GM15510 (cell line): ENCODE data around the gene CACNA1D.

Source experiments
- POLR2A ChIP-seq: IDR thresholded peaks from 3 replicates; pipeline ENCODE4 v1.6.1; 2011; ENCODE audit warnings: borderline replicate concordance; ENCODE audit not compliant: insufficient read length; ENCODE audit errors: extremely low read depth

Gene CACNA1D

DNA sequence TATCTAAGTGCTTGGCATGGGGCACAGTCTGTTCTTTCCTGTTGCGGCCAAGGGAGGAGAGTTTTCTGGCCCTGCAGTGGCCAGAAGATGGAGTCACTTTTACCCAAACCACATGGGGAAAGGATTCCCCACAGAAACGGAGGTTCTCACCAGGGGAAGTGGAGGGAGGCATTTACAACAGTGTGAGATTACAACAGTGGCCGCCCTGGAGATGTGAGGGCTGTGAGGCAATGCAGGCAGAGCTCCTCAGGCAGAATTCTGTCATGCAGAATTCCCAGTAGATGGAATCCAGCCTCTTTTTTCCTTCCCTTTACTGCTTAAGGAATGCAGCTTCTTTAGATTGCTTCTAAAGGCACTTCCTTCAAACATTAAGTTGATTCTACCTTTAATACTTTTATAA lies 83.1 kb downstream of the CACNA1D start:
- no peak for TF ChIP-seq POLR2A

DNA sequence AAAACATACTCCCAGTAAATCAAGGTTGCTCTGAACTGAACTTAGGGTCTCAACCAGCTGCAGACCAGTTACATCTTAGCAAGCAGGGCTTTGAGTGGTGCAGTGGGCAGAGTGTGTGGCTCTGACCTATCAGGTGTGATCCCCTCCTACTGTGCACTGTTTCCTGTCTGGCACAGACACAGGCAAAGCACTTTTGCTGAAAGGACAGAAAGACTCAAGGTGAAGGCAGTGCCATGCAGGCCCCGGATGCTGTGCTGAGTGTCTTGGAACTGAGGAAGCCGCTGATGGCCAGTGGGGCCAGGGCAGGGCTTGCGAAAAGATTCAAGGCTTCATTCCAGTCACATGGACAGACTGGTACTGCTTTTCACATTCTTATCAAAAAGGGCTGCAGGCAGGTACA lies 85.2 kb downstream of the CACNA1D start:
- no peak for TF ChIP-seq POLR2A

DNA sequence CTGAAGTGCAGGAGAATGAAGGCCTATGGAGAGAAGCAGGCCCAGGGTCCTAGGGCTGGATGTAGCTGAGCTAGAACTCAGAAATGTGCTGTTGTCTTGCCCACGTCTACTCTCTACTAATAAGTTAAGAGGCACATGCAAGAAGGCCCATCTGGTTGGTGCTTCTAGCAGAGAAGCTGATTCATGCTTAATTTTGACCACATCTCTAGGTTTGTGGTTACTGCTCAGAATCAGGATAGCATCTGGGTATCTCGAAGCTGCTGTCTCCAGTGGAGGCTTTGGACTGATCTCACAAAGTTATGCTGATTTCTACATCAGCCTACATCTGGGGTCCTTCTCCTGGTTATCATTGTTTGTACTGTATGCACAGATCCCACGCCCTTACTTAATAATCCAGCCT lies 87.3 kb downstream of the CACNA1D start:
- no peak for TF ChIP-seq POLR2A

DNA sequence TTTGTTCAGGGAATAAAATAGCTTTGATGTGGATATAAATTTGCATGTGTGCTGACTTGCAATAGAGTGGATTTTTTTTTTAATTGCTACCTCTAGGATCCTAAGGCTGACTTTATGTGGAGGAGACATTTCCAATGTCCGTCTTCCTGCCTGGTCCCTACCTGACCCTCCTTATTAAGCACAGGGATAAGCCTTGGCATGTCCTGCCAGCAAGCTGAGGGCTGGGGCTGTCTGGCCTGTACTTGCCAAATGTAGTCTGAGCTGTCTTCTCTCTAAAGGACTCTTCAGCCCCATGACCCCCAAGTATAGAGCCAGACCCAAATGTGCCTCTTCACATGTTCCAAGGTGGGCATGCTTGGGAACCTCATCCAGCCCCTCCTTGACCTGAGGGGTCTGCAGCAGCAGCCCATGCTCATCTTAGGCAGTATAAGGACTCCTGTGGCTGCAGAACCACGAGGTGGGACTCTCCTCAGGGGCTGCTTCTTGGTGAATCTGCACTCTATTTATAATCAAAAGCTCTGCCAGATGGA lies 88.8 kb downstream of the CACNA1D start:
- TF ChIP-seq POLR2A: no peak

DNA sequence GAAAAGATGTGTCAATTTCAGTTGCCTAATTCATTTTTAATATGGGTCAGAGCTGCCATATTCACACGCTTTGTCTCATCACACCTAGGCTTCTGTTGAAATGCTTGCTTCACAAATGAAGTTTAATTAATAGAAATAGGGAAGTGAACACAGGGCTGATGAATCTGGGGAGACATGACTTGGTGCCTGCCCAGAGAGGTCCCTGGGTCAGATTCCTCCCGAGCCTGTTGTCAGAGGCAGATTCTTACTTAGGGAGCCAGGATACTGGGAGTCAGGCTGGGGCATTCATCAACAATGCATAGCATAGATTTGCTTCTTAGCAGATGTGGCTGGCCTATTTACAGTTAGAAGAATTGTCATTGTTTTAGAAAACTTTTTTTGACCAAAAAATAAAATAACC lies 90.6 kb downstream of the CACNA1D start:
- TF ChIP-seq POLR2A: no peak

DNA sequence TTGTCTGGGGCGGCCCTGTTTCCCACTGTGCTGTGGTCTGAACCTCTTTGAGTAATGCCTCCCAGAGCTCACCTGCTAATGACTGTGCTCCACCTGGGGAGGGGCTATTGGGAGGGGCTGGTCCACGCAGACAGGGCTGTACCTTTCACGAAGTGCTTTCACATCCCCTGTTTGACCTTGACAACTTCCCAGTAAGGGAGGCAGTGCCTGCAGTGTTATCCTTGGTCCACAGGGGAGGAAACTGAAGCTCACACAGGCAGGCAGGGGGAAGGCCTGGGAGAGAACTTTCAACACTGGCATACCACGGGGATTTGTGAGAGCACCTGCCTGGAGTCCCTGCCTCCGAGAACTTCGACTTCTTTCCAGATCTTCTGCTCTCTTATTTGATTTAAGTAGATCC lies 91.2 kb downstream of the CACNA1D start:
- no peak for TF ChIP-seq POLR2A

DNA sequence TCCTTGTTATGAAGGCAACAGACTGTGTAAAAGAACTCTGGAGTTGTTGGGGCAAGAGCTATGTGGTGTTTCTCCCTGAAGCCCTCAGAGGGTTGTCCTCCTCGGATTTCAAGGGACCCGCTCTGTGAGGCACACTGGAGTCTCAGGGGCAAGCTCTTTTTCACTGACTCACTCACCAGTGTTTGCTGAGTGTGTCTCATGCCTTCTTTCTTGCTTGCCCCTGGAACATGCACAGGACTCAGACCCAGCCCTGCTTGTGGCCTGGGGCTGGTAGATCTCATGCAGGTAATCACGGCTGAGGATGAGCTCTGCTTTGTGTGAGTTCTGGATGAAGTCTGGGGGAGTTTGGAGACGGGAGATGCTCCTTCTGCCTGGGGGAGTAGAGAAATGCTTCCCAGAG lies 93.7 kb downstream of the CACNA1D start:
- no peak for TF ChIP-seq POLR2A

DNA sequence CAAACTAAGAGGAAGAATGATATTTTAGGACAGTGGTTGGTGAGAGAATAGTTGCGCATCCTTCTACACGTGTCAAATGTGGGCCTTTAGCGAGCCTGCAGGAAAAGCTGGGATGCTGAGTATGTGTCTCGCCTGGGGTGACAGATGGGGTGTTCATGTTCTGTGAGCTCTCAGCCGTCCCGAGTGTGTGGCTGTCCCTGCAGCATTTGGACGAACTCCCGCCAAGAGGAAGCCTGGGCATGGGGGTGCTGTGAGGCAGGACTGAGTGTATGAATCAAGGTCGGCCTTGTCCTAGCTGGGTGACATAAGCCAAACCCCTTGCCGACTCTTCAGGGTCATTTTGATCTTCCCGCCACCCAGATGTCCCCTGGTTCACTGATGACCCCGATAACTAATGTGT lies 94.8 kb downstream of the CACNA1D start:
- no peak for TF ChIP-seq POLR2A

DNA sequence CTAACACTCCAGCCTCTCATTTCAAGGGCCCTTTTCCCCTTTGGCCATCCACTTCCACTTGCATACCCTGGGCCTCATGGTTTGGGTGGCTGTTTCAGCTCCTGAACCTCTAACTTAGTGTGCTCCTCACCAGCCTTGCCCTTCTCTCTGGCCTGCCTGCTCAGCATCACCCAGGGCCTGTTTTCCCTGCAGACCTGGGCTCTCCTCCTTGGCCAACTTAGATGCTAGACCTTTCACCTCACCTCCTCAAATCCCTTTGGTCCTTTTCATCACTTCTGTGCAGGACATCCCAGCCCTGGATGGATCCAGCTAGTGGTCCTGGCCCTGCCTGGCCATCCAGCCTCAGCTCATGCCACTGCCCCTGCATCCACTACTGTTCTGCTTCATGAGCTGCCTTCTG lies 95.4 kb downstream of the CACNA1D start:
- no peak for TF ChIP-seq POLR2A

DNA sequence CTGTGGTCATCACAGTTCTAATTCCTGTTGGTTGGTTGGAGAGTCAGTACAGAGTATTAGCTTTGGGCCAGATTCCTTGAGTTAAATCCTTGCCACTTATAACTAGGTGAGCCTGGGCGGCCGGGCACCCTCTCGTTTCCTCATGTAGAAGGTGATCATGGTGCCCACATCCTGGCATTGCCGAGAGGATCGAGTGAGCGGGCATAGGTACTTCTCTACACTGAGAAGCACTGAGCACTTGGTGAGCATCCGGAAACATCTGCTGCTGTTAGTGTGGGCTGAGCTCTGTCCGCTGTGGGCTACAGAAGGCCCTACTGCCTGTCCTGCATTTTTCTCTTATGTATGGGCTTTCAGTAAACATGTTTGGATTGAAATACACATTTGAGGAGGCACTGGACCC lies 96.2 kb downstream of the CACNA1D start:
- no peak for TF ChIP-seq POLR2A

DNA sequence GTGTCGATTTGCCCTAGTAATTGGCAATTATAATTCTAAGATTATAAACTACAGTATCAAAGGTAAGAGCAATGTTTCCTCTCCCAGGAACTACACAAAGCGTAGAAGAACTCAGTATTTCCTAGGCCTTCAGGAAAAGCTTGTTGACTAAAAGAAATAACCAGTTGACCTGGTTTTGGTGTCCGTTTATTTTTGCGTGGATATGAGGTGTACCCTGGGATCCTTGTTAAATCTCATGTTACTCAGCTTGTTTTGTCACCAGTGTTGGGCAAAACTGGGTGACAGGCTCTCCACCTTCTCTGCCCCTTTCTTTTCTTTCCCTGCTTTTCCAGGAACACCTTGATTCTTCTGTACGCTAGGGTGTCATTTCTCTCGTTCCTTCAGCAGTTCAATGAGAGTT lies 97.2 kb downstream of the CACNA1D start:
- no peak for TF ChIP-seq POLR2A

DNA sequence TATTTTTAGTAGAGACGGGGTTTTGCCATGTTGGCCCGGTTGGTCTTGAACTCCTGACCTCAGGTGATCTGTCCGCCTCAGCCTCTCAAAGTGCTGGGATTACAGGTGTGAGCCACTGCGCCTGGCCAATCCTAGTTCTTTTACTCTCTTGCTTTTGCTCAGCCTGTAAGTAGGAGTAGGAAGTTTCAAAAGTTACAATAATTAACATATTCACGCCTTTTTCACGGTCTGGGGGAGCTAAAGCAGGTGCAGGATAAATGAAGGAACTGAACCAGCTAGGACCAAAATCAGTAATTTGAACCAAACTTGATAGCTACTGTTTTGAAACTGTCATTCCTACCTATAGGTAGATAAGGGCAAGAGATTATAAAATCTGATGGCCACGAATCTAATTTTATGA lies 98.5 kb downstream of the CACNA1D start:
- TF ChIP-seq POLR2A: no peak

DNA sequence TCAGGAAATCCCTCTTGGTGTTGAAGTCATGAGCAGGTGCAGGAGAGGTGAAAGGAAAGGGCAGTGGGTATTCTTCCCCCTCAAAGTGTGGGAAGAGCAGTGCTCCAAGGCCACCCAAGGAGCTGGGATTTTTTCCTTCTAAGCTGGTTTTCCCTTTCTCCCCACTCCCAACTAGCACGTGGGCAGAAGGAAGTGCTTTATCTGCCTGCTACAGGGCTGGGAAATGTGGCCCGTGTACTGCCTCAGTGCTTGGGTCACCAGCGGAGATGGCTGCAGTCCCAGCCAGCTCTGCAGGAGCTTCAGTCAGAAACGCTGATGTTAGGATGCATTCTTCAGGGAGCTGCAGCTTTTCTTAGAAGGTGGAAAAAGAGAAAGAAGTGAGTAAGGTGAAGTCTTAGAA lies 99.2 kb downstream of the CACNA1D start:
- no peak for TF ChIP-seq POLR2A

DNA sequence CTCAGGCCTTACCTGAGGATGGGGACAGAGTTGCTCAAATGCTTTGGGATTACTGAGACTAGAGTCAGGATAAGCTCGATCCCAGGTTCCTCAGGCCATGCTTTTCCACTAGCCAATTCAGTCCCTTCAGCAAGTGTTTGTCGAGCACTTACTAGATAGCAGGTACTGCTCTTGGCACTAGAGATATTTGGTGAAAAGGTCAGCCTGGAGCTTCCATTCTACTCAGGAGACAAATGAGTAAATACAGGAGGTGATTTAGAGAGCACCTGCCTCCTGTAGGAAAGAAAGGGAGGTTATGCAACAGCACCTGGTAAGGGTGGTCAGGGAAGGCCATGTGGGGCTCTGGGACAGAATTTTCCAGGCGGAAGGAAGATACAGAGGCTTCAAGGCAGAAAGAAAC lies 99.9 kb downstream of the CACNA1D start:
- no peak for TF ChIP-seq POLR2A

DNA sequence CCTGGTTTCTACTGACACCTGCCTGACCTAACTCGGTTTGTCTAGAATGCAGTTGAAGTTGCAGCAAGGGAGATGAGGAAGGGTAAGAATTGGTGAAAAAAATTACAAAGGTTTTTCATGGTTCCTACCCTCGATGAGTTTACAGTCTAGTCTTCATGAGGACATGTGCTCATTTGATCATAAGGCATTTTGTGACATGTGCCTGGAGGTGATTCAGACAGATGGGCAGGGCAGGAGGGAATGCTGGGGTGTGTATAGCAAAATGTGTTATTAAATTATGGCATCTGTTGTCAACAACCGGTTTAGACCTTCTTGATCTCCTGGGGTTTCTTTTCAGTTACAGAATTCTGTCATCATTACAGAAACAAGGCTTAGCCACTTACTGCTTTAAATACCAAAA lies 101.2 kb downstream of the CACNA1D start:
- no peak for TF ChIP-seq POLR2A

DNA sequence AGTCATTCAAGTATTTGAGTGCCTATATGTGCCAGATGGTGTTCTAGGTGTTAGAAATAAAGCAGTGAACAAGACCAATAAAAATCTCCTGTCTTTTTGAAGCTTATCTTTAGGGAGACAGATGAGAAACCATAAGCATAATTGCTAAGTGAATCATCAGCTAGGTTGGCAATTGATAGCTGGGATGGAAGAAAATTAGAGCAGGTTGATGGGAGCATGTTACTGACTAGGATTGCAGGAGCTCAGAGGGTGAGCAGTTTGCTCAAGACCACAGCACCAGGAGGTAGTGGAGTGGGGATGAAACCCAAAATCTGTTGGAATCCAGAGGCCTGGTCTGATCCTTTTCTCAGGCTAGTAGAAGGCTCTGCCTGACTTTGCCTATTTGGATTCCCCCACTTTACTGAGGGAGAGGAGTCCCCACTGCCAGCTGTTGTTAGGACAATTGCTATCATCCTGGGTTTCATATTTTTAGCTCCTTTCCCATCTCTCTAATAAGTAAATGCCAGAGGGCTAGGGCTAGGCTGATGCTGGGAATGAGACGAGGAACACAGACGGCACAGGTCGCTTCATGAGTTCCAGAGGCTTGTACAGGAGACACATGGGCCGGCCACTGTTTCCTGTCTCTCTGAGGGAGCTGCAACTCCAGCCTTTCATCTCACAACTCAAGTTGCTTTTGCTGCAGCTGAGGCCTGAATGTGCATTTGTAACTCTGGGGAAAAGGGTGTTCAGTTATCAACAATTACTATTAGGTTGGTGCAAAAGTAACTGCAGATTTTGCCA lies 102.9 kb downstream of the CACNA1D start:
- no peak for TF ChIP-seq POLR2A
